GM23338 (cell line): ENCODE data around the gene RAD50. TPM values are rescaled to one million over a fixed set of nuclear protein-coding genes. Genes with fewer than 3 reads are reported as not detected.
A peak's percentile ranks its signal among the peaks of the same experiment; 100 is the strongest.

Experiments
- ATAC-seq: fragments of 200-7000 bp; cut with Tn5 transposase; 3 replicates; pipeline ENCODE4 v1.9.1; 2020
- DNase-seq: peaks from one replicate; pipeline ENCODE4 v3.0.0-alpha.2; 2015; ENCODE audit warnings: low spot score
- H2AFZ ChIP-seq: fragments of 200-600 bp; sonication (generic); 2 replicates; pipeline ENCODE4 v1.8.0; 2016; ENCODE audit warnings: antibody characterized with exemption, mild to moderate bottlenecking, moderate library complexity
- H3F3A ChIP-seq: fragments of 200-600 bp; sonication (generic); replicated peaks from 2 replicates; pipeline ENCODE4 v1.8.0; 2017; ENCODE audit warnings: antibody characterized with exemption, mixed run types, low read depth
- H3K27ac ChIP-seq: fragments of 200-600 bp; sonication (generic); 2 replicates; pipeline ENCODE4 v1.6.1; 2016; ENCODE audit warnings: low read depth
- H3K27me3 ChIP-seq: fragments of 200-600 bp; sonication (generic); 2 replicates; pipeline ENCODE4 v1.8.0; 2016; ENCODE audit warnings: mild to moderate bottlenecking, mixed run types, moderate library complexity; ENCODE audit not compliant: insufficient read depth
- H3K36me3 ChIP-seq: fragments of 200-600 bp; sonication (generic); 2 replicates; pipeline ENCODE4 v1.8.0; 2016; ENCODE audit warnings: mild to moderate bottlenecking; ENCODE audit not compliant: insufficient read depth
- H3K4me1 ChIP-seq: fragments of 200-600 bp; sonication (generic); 2 replicates; pipeline ENCODE4 v1.8.0; 2016; ENCODE audit warnings: mild to moderate bottlenecking, moderate library complexity; ENCODE audit not compliant: insufficient read depth
- H3K4me2 ChIP-seq: fragments of 200-600 bp; sonication (generic); 2 replicates; pipeline ENCODE4 v1.7.1; 2017; ENCODE audit warnings: mixed run types
- H3K4me3 ChIP-seq: fragments of 200-600 bp; sonication (generic); 2 replicates; pipeline ENCODE4 v1.6.1; 2016; ENCODE audit warnings: mixed run types
- H3K79me2 ChIP-seq: fragments of 200-600 bp; sonication (generic); replicated peaks from 2 replicates; pipeline ENCODE4 v1.8.0; 2017; ENCODE audit warnings: mild to moderate bottlenecking; ENCODE audit not compliant: insufficient read depth
- H3K9me2 ChIP-seq: fragments of 200-600 bp; sonication (generic); 2 replicates; pipeline ENCODE4 v1.8.0; 2017; ENCODE audit not compliant: insufficient read depth
- H4K20me1 ChIP-seq: fragments of 200-600 bp; sonication (generic); replicated peaks from 2 replicates; pipeline ENCODE4 v1.8.0; 2017; ENCODE audit warnings: mild to moderate bottlenecking; ENCODE audit not compliant: insufficient read depth
- H3K27ac Mint-ChIP-seq: 2 replicates; pipeline ENCODE4 v1.8.0; 2020; ENCODE audit warnings: inconsistent platforms, mild to moderate bottlenecking, moderate library complexity, mixed read lengths
- H3K27me3 Mint-ChIP-seq: 3 replicates; pipeline ENCODE4 v1.8.0; 2022; ENCODE audit warnings: low read depth, mild to moderate bottlenecking, moderate library complexity, mixed read lengths, inconsistent platforms; ENCODE audit not compliant: insufficient read depth, poor library complexity
- H3K36me3 Mint-ChIP-seq: 3 replicates; pipeline ENCODE4 v1.8.0; 2021; ENCODE audit warnings: low read depth, mild to moderate bottlenecking, inconsistent platforms, moderate library complexity, mixed read lengths
- H3K4me1 Mint-ChIP-seq: 3 replicates; pipeline ENCODE4 v1.8.0; 2020; ENCODE audit warnings: mild to moderate bottlenecking, inconsistent platforms, mixed read lengths
- H3K4me3 Mint-ChIP-seq: 3 replicates; pipeline ENCODE4 v1.8.0; 2021; ENCODE audit warnings: moderate library complexity, mild to moderate bottlenecking, inconsistent platforms, mixed read lengths
- H3K9me3 Mint-ChIP-seq: 3 replicates; pipeline ENCODE4 v1.8.0; 2020; ENCODE audit warnings: moderate library complexity, mild to moderate bottlenecking, inconsistent platforms, mixed read lengths
- CREB1 ChIP-seq: fragments of 250-450 bp; sonication (Bioruptor Pico); IDR thresholded peaks from 2 replicates; pipeline ENCODE4 v1.5.0; 2020; ENCODE audit warnings: low read depth, mild to moderate bottlenecking, moderate library complexity
- JUNB ChIP-seq: IDR thresholded peaks from one replicate; pipeline ENCODE4 v1.6.1; 2016; ENCODE audit warnings: antibody characterized with exemption; ENCODE audit not compliant: unreplicated experiment
- NANOG ChIP-seq: IDR thresholded peaks from 2 replicates; pipeline ENCODE4 v1.6.1; 2016; ENCODE audit warnings: antibody characterized with exemption, borderline replicate concordance
- ZNF114 ChIP-seq: fragments of 250-450 bp; sonication (Bioruptor Pico); IDR thresholded peaks from 2 replicates; pipeline ENCODE4 v1.5.0; 2020; ENCODE audit warnings: mild to moderate bottlenecking, moderate library complexity
- polyA plus RNA-seq: library from polyadenylated mRNA; unstranded; fragments of >200 nt; fragmentation: Nextera tagmentation; extraction: Ambion mirVana; gene quantifications from 2 replicates; pipeline ENCODE4 v1.2.1, GENCODE V29; 2016
- total RNA-seq: library from RNA; depleted of rRNA; stranded (reverse); fragments of >200 nt; shearing (Covaris generic); gene quantifications from 2 replicates; pipeline ENCODE4 v1.2.3, GENCODE V29; 2014
- TF ChIP-seq, protein P1 (sequence below), 2 experiments: fragments of 200-600 bp in 1 of 2; sonication (generic) in 1 of 2; conservative IDR thresholded peaks; 2 replicates each; pipeline versions ENCODE4 v1.5.1 to v1.6.1; 2016 to 2017; ENCODE audit warnings: antibody characterized with exemption in 2 of 2, low read depth in 2 of 2, mild to moderate bottlenecking in 2 of 2, moderate library complexity in 1 of 2

RAD50 gene
- total and polyA plus RNA-seq, 2 experiments from 2014 or later = 27.0 to 52.2 TPM

DNA sequence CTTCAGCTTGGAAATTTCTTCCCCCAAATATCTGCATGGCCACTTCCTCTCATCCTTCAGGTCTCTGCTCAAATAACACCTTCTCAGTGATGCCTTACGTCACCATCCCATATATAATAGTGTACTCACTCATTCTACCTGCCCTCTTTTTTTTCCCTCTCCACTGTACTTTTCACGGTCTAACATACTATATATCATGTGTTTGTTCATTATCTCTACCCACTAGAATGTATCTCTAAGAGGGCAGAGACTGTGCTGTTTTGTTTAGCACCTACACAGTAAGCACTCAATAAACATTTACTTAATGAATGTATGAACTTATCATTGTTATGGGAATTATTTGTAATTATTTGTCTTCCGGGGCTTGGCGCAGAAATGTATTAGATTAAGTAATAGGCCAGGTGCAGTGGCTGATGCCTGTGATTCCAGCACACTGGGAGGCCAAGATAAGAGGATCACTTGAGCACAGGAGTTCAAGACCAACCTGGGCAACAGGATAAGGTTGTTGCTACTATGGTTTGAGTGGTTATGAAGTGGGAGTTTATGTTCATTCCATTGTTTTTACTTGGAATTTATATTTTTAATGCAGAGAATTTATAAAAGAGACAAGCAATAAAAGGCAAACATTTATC is 95.2 kb downstream of the RAD50 start:
- Histone ChIP-seq H3K4me2 (no peak overlapping the region), H3F3A (no peaks in the 10 kb centered on the region), H3K79me2 (no peaks in the 10 kb centered on the region), H3K27me3 (peaks cover 32% of the 10 kb centered on the region), H3K4me1 (no peaks in the 10 kb centered on the region; the same call in none of the 2 replicates), H3K9me2 (no peaks in the 10 kb centered on the region), H2AFZ (no peak overlapping the region), H3K27ac (no peak overlapping the region), H3K4me3 (no peak overlapping the region), H3K36me3 (0 out of 2 replicates have a peak, but pooled peaks cover 4% of the 10 kb centered on the region), H4K20me1 (no peaks in the 10 kb centered on the region)
- H3K36me3 Mint-ChIP-seq = peaks cover 13% of the 10 kb centered on the region; the same call in 1 of the 3 replicates
- peaks cover 32% of the 10 kb centered on the region for H3K27me3 Mint-ChIP-seq
- no peak overlapping the region for H3K4me3 Mint-ChIP-seq
- ATAC-seq (no peak), DNase-seq (no peak)
- peaks cover 6% of the 10 kb centered on the region; the same call in 1 of the 3 replicates for H3K4me1 Mint-ChIP-seq
- peaks cover 11% of the 10 kb centered on the region; the same call in 2 of the 3 replicates for H3K9me3 Mint-ChIP-seq
- no peak overlapping the region for H3K27ac Mint-ChIP-seq
- TF ChIP-seq ZNF114 (CRISPR knock-in tag) (no peak), JUNB (no peak)

DNA sequence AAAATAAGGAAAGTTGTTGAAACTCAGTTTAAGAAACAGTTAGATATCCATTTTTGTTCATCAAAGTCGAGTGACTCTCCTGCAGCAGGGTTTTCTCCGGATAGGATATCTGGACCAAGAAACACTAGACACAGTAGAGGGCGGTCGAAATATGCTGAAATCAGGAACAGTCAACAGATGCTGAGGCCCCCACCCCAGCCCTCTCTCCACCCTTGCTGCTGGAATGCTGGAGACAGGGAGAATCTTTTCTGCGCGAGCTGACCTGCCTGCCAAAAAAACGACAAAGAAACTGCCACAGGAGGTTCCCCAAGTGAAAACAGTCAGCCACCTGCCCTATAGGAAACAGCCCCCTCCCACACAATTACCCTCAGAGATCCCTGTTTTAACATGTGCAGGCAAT is 96.9 kb downstream of the RAD50 start:
- no peaks in the 10 kb centered on the region for H3K36me3 ChIP-seq
- H3K4me1 Mint-ChIP-seq = peaks cover 6% of the 10 kb centered on the region; the same call in 1 of the 3 replicates
- peaks cover 36% of the 10 kb centered on the region for H3K27me3 Mint-ChIP-seq
- H3K27me3 ChIP-seq = peaks cover 42% of the 10 kb centered on the region
- H3K79me2 ChIP-seq = no peaks in the 10 kb centered on the region
- H3K36me3 Mint-ChIP-seq = peaks cover 3% of the 10 kb centered on the region; the same call in 1 of the 3 replicates
- no peak overlapping the region for H3K27ac ChIP-seq
- no peaks in the 10 kb centered on the region; the same call in none of the 2 replicates for H3K4me1 ChIP-seq
- H3F3A ChIP-seq = 0 out of 2 replicates have a peak, but pooled peaks cover 4% of the 10 kb centered on the region
- TF ChIP-seq, protein P1, sequence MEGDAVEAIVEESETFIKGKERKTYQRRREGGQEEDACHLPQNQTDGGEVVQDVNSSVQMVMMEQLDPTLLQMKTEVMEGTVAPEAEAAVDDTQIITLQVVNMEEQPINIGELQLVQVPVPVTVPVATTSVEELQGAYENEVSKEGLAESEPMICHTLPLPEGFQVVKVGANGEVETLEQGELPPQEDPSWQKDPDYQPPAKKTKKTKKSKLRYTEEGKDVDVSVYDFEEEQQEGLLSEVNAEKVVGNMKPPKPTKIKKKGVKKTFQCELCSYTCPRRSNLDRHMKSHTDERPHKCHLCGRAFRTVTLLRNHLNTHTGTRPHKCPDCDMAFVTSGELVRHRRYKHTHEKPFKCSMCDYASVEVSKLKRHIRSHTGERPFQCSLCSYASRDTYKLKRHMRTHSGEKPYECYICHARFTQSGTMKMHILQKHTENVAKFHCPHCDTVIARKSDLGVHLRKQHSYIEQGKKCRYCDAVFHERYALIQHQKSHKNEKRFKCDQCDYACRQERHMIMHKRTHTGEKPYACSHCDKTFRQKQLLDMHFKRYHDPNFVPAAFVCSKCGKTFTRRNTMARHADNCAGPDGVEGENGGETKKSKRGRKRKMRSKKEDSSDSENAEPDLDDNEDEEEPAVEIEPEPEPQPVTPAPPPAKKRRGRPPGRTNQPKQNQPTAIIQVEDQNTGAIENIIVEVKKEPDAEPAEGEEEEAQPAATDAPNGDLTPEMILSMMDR (conservative IDR thresholded peaks at IDR 0.05; ENCODE audit: low read depth in 2 of 2) = peak in 1 of 2 experiments; percentile 15; a peak in 1 of 4 replicates
- TF ChIP-seq ZNF114 (CRISPR knock-in tag) (no peak), NANOG (no peak), CREB1 (CRISPR knock-in tag) (no peak)
- H2AFZ ChIP-seq = peak overlapping the region; percentile 18; the same call in 1 of the 2 replicates
- H3K9me2 ChIP-seq = no peaks in the 10 kb centered on the region
- no peak overlapping the region for H3K27ac Mint-ChIP-seq
- no peak overlapping the region for H3K4me3 Mint-ChIP-seq
- DNase-seq (peak; percentile 29), ATAC-seq (no peak)
- no peaks in the 10 kb centered on the region; the same call in 1 of the 3 replicates for H3K9me3 Mint-ChIP-seq
- no peaks in the 10 kb centered on the region for H4K20me1 ChIP-seq
- H3K4me2 ChIP-seq = no peak overlapping the region
- no peak overlapping the region for H3K4me3 ChIP-seq
